CD4-positive, alpha-beta T cell treated with Interleukin-4 for 4 hours (primary cell): Measurements from ENCODE around the gene OLFML2B.
"Not testable (repeated sequence)": the region's sequence is repeated elsewhere in the genome, so short reads cannot be mapped to it uniquely, and the experiment has no call there.

Experiments
- DNase-seq: peaks from one replicate; pipeline ENCODE4 v3.0.0-alpha.2; 2020

Gene OLFML2B

GRCh38 chr1:162023547-162024501 is at the start of gene OLFML2B:
TSS of gene OLFML2B (minus strand) at chr1:162023869. CDS start at chr1:162023430, 439 bp downstream.
- peak; percentile 17 for DNase-seq

GRCh38 chr1:162072740-162073139 is 49.1 kb upstream of the OLFML2B start:
- no peak for DNase-seq

GRCh38 chr1:162070825-162071224 is 47.2 kb upstream of the OLFML2B start:
- no peak for DNase-seq

- DNase-seq, result no peak
These were observed 46.6 kb upstream of the OLFML2B start for GRCh38 chr1:162070094-162070748.

- peak; percentile 51 for DNase-seq
These were observed 45.8 kb upstream of the OLFML2B start, which contains the start of gene NOS1AP for GRCh38 chr1:162069334-162070093. TSS of gene NOS1AP (plus strand) at chr1:162069691. CDS start at chr1:162070178, 487 bp downstream.

- DNase-seq, result no peak
These were observed 44.6 kb upstream of the OLFML2B start for GRCh38 chr1:162068301-162068700.

- no peak for DNase-seq
These were observed 43.8 kb upstream of the OLFML2B start for GRCh38 chr1:162067466-162067865.

- not testable (repeated sequence) for DNase-seq
These were observed 43.2 kb upstream of the OLFML2B start for GRCh38 chr1:162066836-162067235.

- DNase-seq, result no peak
These were observed 41.3 kb upstream of the OLFML2B start for GRCh38 chr1:162065016-162065415.

- no peak for DNase-seq
These were observed 38.9 kb upstream of the OLFML2B start for GRCh38 chr1:162062542-162063015.

- no peak for DNase-seq
These were observed 36.6 kb upstream of the OLFML2B start for GRCh38 chr1:162060314-162060713.

GRCh38 chr1:162059721-162060120 is 36.1 kb upstream of the OLFML2B start:
- DNase-seq, result no peak

- DNase-seq, result no peak
These were observed 32.9 kb upstream of the OLFML2B start for GRCh38 chr1:162056579-162056978.

- peak; percentile 46 for DNase-seq
These were observed 32.4 kb upstream of the OLFML2B start for GRCh38 chr1:162056043-162056442.

- no peak for DNase-seq
These were observed 31.4 kb upstream of the OLFML2B start for GRCh38 chr1:162055062-162055461.

GRCh38 chr1:162053949-162054348 is 30.3 kb upstream of the OLFML2B start:
- not testable (repeated sequence) for DNase-seq

- DNase-seq, result no peak
These were observed 23.3 kb upstream of the OLFML2B start for GRCh38 chr1:162046921-162047320.

- no peak for DNase-seq
These were observed 18.7 kb upstream of the OLFML2B start for GRCh38 chr1:162042361-162042760.

- no peak for DNase-seq
These were observed 17.0 kb upstream of the OLFML2B start for GRCh38 chr1:162040657-162041056.

- no peak for DNase-seq
These were observed 16.3 kb upstream of the OLFML2B start for GRCh38 chr1:162040001-162040400.

GRCh38 chr1:162038624-162039023 is 15.0 kb upstream of the OLFML2B start:
- no peak for DNase-seq

- DNase-seq, result no peak
These were observed 12.5 kb upstream of the OLFML2B start for GRCh38 chr1:162036163-162036562.

- no peak for DNase-seq
These were observed 11.6 kb upstream of the OLFML2B start for GRCh38 chr1:162035241-162035640.
